ENCODE data around the gene CFAP58.

Gene CFAP58, protein sequence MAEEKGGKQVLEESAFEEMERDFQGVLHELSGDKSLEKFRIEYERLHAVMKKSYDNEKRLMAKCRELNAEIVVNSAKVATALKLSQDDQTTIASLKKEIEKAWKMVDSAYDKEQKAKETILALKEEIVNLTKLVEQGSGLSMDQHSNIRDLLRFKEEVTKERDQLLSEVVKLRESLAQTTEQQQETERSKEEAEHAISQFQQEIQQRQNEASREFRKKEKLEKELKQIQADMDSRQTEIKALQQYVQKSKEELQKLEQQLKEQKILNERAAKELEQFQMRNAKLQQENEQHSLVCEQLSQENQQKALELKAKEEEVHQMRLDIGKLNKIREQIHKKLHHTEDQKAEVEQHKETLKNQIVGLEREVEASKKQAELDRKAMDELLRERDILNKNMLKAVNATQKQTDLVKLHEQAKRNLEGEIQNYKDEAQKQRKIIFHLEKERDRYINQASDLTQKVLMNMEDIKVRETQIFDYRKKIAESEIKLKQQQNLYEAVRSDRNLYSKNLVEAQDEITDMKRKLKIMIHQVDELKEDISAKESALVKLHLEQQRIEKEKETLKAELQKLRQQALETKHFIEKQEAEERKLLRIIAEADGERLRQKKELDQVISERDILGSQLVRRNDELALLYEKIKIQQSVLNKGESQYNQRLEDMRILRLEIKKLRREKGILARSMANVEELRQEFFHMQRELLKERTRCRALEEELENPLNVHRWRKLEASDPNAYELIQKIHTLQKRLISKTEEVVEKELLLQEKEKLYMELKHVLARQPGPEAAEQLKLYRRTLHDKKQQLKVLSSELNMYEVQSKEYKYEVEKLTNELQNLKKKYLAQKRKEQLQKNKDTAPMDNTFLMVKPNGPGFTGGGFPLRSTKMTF

DNA sequence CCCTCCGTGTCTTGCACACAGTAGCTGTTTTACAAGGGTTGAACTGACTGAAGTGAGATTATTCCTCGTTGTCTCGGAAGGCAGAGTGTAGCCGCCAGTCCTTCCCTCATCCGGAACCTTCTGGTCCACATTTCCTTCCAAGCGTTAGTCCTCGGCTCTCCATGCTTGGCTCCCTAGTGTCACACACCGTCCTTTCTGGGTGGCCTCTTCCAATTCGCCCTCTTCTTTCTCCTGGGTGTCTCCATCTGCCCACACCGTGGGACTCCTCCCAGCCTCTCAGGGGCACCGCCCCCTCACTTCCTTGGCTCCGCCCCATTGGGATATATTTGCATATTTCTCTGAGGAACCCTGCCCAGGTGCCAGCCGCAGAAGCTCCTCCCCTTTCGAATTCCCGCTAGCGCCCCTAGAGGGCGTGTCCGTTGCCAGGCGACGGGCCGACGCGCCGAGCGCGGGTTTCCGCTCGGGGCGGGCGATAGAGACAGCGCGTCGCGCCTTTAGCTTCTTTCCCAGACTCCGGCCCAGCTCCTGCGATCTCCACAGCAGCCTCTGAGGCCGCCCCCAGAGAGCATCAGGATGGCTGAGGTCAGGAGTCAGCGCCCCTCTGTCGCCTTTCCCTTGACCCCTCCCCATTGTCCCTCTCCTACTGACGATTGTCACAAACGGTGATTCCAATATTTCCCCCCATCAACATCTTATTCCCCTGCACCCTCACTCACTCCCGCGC, at the start of gene CFAP58:
TSS of gene CFAP58 (plus strand) at position 509 of the 724 bp plus-strand sequence. CDS start at position 574, 65 bp downstream.
- DNase-seq, result peak; percentile 87

DNA sequence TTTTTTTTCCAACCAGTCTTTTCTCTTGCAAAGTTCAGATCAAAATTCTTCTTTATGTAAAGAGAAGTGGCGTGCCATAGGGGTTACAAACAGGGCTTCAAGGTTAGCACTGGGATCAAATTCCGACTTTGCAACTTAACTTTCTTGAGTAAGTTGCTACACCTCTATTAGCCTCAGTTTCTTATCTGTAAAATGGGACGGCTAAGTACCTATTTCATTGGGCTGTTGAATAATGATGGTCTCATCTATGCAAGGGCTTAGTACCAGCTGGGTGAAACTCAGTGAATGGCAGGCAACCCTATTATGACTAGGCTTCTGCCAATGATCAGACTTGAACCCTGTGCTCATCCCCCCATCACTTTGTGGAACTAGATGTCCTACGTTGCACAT, 49.3 kb upstream of the CFAP58 start:
- no peak for DNase-seq

DNA sequence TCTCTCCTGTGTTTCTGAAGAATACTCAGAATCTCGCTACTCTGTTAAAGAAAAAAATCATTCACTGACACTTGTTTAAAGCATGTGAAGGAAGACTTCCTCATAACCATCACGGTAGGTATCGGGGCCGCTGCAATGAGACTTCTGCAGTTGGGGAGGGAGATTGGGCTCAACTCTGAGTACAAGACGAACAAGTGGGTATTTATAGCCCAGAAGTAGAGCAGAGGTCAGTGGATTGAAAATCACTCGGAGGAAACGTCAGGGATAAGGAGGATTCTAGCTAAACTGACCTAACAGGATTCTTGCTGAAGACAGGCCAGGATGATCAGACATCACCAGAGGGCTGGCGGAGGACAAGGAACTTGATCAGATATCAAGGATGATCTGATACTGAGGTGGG, 48.7 kb upstream of the CFAP58 start:
- no peak for DNase-seq

DNA sequence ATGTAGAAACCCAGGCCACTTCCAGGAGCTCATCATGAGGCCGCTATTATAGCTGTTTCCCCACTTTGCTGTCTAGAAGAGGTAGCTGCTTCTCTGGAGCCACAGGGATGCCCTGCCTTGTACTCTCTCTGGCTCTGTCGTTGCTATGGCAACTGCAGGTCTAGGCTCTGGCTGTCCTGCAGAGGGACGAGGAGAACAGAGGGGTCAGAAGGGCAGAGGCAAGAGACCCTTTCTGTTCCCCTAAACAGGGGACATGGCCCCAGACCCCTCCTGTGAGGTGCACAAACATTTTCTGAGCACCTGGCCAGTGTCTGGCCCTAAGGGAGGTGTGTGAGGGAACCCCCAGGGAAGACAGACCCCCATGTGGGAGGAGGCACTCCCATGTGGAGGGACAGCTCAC, 46.7 kb upstream of the CFAP58 start:
- no peak for DNase-seq

DNA sequence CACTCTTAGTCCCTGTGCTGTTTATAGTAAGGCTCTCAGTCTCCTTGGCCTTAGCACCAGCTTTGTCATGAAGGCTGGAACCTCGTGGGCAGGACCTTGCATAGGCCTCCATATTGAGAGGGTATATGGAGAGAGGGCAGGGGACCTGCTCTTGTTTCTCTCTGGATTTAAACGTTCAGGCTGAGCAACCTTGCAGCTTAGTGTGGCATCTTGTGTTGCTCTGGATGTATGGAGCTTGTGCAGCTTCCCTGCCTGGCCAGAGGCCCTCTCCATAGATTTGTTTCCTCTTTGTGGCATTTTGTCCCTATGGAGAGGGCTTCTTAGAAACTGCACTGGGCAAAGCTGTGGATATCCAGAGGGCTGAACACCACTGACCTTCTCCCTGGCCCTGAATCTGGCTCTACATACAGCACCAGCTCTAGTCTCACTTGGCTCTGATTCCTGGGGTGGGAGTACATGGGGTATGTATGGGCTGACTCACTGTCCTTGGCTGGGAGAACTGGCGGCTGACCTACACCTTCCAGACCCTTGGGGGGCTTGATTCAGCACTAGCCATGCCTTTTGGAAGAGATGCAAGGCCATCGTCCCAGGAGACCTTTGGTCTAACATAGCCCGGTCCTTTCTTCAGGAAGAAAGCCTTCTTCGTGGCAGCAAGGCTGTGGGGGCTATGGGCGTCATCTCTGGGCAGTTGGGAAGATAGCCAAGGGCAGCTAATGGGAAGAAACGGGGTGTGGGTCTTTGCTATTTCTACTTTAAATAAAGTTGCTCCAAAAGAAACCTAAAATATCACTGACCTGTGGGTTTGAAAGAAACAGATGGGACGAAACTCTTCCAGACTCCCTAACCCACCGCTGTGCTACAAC, 45.8 kb upstream of the CFAP58 start:
- no peak for DNase-seq

DNA sequence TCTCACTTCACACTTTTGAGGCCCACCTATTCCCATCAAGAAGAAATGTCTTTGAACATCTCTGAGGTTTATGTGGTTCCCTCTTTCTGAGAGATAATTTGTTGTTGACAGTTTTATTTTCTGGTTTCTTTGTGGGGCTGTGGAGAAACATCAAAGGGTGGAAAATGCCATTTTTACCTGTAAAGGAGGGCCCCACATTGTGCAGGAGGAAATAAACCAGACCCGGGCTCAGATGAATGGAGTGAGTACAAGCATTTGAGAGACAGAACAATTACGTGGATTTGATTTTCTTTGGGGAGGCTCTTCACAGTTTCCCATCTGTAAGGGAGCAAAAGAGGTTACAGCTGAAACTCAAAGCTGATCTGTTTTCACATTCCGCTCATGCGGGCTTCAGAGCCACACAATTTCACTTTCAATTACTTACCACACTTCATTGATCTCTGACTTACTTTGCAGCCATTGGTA, 45.2 kb upstream of the CFAP58 start:
- DNase-seq, result no peak

DNA sequence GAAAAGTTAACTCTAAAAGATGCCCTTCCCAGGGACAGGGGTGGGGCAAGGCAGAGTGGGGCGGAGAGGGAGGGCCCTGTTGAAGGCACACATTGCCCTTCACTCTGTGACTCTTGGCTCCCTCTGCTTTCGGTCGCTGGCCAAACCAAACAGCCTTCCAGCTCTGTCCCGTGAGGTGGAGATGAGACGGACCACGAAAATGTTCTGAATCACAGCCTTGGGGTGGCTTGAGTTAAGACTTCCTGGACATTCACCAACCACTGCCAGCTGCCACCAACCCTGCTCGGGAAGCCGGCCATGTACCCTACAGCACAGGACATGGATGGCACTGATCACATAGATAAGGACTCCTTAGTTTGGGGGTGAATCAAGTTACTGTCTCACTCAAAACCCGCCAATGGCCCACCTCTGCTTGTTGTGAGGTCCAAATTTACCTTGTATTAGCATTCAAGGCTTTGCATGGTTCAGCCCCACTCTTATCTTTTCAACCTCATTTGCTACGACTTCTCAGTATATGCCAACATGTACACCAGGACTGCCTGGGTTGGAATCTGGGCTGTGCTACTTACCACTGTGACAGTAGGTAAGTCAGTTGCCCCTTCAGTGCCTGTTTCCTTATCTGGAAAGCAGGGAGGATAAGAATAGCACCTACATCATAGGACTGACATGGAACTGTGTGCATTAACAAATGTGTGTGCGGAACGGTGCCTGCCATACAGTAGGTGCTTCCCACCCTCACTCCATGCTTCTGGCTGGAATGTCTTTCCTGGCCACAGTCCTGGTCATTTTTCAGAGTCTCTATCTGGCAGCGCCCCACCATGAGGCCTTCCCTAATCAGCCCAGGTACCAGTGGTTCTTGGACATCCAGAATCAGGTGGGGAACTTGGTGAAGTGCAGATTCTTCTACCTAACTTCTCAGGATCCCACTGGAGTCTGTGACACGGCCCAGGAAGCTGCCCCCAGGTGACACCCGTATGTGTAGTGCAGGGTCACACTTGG, 43.4 kb upstream of the CFAP58 start:
- DNase-seq, result no peak

DNA sequence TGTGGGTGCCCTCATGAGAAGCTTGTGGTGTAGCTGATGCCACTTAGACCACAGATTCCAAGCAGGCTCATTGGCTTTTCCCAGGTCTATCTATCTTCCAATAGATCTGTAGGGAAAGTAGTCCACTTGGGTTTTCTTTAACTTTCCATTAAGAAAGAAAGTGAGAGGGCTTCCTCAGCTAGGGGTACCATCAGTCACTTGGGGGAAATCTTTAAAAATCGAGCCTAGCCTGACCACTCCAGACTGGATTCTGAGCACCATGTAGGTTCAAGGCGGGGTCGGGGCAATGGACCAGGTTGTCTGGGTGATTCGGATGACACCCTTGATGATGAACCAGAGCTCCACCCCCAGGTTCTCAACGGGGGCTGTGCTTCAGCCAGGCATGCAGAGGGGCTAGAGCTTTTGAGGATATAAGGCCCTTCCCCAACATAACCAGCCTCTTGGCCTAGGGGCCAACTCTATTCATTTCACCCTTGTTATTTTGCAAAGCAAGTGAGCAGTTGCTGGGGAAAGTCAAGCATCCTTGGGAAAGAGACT, 42.4 kb upstream of the CFAP58 start:
- DNase-seq, result no peak

DNA sequence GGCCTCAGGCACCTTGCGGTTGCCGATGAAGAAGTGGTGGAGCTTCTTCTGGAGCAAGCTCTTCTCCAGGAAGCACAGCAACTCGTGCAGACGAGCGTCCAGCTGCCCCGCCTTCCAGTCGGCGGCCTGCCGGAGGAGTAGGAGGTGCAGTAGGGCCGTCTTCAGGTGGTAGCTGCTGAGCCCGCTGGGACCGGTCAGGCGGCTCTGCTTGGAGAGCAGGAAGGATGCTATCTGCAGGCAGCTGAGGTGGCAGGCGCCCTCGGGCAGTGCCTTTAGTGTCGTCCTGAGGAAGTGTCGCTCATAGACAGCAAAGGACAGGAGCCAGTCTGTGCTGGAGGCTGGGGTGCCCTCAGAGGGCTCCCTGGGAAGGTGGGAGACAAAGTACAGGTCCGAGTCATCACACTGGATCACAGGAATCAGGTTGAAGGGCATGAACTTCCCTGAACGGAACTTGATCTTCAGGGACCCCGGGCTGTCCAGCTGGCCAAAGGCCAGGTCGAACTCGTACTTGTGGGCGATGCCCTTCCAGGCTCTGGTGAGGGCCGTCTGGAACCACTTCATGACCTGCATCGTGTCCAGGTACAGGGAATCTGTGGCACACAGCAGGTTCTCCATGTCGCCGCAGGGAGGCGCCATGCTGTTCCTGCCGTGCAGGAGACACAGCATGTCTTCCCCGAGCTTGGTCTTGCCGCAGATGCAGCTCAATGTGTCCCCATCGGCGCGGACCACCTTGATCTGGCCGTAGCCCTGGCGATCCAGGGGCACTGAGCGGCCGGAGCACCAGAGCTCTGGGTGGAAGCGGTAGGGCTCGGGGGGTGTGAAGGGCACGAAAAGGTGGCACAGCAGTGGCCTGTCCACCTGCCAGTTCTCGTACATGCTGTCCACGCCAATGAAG, 38.8 kb upstream of the CFAP58 start:
- DNase-seq, result no peak

DNA sequence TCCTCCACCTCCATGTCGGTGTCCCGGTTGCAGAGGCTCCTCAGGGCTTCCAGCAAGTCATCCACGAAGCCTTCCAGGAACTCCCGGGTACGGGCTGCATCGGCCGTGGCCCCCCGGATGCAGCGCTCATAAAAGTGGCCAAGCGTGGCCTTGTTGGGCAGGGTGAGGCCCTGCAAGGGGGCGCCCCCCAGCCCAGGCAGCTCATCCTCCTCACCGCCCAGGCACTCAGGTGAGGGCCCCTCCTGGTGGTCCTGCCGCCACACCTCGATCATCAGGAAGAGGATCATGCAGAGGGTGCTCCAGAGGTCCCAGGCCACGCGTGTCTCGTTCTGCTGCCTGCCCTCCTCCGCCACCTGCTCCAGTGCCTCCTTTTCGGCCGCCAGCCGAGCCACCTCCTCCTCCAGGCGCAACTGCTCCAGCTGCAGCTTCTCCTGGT, 38.1 kb upstream of the CFAP58 start:
- DNase-seq, result no peak

DNA sequence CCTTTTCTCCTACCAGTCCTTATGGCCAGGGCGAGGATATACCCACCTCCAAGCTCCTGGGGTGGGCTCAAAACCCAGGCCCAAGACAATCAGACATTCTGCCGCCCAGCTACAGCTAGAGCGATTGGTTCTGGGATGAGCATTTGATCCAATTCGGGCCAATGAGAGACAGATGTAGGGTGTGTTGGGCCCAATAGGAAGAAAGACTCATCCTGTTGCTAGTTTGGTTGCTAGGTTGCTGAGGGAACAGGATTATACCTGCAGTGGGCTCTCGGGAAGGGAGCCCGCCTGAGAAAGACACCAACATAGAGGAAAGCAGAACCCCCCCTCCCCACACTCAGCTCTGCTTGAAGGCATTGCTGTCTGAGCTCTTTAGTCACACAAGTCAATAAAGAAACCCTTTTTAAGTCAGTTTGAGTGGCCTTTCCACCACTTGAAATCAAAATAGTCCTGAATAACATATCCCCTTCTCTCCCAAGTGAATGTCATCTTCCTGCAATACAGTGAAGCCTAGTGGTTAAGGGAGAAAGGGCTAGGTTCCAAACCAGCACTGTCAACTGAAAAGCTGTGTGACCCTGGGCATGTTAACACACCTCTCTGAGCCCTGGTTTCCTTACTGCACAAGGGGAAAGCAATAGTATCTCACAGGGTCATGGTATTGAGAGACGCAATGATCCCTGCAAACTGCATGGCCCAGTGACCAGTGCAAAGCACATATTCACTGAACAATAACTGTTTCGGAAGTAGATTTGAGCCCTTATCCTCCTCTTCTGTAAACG, 37.1 kb upstream of the CFAP58 start:
- DNase-seq, result no peak

DNA sequence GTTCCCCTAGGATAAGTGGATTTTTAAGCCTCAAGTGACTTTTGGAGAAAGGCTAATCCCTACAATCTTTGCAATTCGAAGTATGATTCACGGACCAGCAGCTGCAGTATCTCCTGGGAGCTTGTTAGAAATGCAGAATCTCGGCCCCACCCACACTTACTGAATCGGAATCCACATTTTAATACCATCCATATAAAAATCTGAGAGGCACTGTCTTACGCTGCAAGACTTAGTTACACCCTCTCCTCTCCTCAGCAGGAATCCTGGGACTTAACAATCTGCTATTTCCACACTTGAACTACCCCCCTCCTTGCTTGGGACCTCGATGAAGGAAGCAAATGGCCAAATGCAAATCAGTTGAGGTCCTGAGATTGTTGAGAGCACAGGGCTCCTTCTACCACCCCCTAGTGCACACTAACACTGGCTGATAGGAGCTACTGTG, 36.3 kb upstream of the CFAP58 start:
- no peak for DNase-seq

DNA sequence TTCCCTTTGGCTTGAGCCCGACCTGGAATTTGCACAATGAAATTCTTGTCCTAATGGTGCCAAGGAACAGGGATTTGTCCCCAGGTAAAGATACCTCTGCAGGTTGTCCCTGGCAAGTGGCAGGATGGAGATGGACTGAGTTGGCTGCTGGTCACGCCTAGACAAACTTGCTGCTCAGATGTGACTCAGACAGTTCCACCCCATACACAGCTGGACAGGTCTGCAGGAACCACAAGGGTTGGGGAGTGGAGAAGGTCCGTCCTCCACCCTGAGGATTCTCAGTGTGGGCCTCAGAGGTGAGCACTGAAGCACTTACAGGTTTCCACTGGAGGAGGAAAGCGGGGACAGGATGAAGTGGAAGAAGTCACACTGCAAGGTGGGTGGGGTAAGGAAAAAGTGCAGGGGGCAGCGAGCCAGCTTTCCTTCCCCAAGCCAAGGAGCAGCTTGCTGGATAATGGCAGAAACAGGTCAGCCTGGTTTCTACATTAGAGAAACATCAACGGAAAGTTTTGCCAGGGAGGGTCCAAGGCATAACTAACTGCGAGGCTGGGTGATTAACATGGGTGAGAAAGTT, 35.8 kb upstream of the CFAP58 start:
- no peak for DNase-seq

DNA sequence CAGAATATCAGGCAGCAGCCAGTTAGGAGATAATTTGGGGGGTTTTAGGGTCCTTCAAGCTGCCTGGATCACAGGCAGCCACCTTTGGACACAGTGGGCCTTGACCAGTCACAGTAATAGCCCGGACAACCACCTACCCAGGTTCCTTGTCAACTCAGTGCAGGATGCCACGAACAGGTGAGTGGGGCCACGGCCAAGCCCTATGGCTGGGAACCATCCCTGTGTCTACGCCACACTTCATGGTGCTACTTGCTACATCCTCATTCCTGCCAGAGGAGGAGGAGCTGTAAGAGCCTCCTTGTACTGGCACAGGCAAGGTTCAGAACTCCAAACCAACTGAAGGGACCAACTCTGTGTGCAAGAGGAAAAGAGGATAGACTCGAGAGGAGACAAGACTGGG, 35.3 kb upstream of the CFAP58 start:
- DNase-seq, result no peak

DNA sequence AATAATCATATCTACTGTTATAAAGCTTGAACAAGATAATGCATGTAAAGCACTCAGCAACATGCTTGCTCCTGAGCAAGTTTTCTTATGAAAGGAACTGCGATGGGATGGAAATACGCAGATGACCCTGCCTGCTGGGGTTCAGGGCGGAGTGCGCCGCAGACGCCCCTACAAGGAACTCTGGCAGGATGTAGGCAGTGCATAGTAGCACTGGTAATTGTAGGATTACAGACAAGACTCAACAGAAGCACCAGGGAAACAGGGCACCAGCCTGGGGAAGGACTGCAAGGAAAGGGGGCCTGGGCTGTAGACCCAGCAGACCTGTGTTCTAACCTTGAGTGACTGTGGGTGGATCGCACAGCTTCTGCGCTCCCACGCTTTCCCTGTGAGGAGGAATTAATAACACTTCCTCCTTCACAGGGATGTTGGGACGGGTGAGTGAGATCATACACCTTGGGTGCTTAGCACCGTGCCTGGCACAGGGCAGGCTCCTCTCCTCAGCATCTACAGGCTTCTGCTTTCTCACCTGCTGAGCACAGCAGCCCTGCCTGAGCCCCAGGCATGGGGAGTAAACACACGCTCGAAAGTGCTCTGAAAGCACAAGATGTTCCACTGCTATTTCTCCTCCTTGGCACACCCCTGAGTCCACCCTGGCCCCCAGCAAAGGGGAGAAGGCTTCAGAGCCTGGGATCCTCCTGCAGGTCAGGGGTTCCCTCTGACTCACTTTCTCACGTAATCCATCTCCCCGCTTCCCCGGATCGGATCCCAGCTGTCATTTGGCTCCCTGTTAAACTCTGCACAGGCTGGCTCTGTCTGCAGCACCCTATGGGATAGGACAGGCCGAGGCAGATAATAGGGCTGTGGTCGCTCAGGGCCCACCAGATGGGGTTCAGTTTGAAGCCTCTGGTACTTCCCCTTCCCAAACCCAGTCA, 34.6 kb upstream of the CFAP58 start:
- no peak for DNase-seq

DNA sequence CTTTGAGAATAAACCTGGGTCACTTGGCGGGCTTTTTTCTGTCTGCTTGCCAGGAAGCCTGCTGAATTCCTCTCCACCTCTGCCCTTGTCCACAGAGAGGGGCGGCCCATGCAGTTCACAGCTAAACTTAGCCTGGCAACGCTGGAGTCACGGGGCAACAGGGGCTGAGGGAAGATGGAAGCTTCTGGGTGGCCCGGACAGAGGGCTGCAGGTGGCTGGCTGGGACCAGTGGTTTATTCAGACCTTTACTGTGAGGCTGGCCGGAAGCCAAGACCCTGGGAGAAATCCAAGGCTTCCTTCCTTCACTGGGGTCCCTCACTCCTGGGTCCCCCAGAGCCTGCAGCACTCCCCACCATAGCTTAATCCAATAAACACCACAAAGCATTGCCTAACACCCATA, 32.4 kb upstream of the CFAP58 start:
- no peak for DNase-seq
